DMS79 treated with DMSO at 0.1 percent for 48 hours (cell line): ENCODE data around the gene ITGA1.
A peak's percentile ranks its signal among the peaks of the same experiment; 100 is the strongest.
"Not testable (repeated sequence)": the region's sequence is repeated elsewhere in the genome, so short reads cannot be mapped to it uniquely, and the experiment has no call there.

Experiments
- DNase-seq: peaks from one replicate; lab custom pipeline; 2025; lab: John Stamatoyannopoulos, UW

Gene ITGA1

DNA sequence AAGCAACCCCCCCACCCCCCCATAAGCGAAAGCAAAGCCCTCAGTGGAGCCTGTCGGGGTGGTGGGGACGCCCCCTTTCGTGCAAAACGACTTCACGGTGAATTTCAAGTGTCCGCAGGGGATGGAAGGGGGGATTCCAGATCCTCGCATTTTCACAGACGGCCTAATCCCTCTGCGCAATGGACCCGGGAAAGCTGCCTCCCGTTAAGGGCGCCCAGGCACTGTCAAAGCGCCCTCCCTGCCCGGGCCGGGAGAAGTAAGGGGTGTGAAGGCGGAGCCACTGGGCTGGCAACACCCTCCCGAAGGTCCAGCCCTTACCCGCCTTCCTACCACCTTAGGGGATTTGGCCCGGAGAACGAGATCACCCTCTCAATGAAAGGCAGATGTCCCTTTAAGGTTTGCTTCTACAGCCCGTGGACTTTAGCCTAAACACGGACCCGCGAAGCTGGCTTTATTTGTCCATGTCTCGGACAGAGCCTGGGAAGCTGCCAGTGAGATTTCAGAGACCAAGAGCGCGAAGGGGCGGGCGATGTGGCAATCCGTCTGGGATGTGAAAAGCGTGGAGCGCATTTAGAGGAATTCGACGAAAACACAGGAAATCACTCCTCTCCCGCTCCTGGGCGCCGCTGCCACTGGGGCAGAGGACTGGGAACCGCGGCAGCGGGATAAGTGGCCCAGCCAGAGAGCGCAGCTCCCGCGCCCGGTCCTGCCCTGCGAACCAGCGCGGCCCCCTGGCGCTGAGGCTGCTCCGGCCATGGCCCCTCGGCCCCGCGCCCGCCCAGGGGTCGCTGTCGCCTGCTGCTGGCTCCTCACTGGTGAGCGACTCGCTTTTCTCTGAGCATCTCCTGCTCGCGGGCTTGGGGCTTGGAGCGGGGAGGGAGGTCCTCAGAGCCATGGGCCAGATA lies at the start of gene ITGA1, which contains the start of gene PELO:
TSS of gene ITGA1 (plus strand) at position 317 of the 905 bp plus-strand sequence. CDS start at position 755, 438 bp downstream.
TSS of gene PELO (plus strand) at position 317 of the 905 bp plus-strand sequence. CDS start 12,479 bp downstream, outside the sequence.
- DNase-seq = peak; percentile 58

DNA sequence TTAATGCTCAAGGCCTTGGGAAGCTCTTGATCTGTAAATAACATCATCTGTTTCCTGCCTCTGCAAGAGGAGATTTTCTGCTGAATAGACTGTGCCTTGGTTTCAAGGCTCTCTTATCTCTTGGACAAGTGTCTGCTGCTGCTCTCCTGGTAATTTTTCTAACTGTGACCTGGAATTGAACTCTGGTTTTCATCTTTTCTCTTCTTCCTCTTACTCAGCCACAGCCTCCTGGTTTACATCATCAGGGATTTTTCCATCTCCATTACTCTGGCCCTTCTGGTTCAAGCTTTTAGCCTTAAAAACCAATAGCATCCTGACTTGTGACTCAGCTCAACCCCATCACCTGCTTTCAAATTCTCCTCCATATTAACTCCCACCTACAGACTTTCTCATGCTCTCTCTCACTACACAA lies 49.6 kb upstream of the ITGA1 start:
- no peak for DNase-seq

DNA sequence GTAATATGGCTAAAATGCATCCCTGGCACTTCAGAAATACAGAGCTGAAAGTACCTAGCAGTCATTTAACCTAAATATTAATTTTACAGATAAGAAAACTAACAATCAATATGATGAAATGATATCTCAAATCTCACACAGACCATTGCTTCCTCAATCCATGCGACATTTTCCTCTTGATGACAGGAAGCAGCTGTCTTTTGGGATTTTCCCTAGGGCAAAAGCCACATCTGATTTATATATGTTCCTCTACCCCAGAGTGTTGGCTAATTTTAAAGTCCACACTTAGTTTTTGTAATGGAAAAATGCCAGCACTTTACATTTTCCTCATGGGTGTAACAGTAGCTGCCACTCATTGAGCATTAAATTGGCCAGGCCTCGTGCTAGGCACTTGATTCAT lies 47.7 kb upstream of the ITGA1 start:
- DNase-seq = no peak

DNA sequence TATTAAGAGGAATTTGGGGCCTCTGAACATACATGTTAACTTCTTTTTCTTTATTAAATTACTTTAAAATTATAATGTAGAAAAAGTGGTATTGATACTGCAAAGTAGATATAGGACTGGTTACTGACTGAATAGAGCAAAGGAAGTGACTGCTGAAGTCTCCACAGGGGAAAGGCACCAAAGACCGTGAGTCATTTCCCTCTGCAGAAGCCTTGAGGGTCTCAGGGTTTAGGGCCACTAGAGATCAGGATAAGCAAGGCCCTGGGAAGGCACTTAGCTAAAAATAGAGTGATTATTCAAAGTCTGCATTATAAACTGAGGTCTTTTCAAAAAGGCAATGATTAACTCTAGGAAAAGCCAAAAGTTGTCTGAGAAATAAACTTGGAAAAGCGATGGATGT lies 44.7 kb upstream of the ITGA1 start:
- DNase-seq = no peak

DNA sequence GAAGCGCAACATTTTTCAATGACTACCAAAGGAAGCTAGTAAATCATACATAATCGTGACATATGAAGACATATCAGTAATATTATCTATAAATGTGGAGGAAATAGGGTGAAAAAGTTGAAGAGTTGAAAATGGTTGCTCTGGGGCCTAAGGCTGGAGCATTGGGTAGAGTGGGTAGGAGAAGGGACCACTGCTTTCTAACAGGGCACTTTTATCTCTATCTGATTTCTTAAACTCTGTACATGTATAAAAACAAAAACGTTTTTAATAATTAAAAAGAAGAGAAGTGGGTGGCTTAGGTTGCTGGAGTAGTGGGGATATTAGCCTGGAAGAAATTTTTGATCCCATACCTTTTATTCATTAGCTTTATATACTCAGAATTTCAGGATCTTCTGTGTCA lies 44.2 kb upstream of the ITGA1 start:
- DNase-seq = no peak

DNA sequence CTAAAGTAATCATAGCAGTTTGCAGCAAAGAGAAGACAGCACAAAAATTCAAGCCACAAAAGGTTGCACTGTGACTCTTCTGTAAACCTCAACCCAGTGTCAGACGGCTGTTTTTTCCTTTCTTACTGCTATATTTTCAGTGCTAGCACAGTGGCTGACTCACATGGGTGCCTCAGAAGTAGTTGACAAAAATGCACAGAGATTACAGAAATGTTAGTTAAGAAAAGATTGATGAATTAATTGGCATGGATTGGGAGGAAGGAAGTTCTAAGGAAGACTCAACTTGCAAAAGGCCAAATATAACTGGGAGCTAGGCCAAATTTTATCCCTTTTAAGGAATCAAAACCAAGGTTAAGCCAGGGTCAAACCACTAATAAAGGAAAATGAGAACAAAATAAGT lies 43.7 kb upstream of the ITGA1 start:
- DNase-seq = no peak

DNA sequence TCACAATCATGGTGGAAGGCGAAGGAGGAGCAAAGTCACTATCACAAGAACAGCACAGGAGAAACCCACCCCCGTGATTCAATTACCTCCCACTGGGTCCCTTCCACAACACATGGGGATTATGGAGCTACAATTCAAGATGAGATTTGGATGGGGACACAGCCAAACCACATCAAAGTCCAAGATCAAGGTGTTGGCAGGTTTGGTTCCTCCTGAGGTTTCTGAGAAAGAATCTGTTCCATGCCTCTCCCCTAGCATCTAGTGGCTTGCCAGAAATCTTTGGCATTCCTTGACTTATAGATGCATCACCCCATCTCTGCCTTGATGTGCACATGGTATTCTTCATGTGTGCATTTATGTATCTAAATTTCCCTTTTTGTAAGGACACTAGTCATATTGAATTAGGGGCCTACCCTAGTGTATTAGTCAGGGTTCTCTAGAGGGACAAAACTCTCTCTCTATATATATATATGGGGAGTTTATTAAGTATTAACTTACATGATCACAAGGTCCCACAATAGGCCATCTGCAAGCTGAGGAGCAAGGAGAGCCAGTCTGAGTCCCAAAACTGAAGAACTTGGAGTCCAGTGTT lies 42.8 kb upstream of the ITGA1 start:
- not testable (repeated sequence) for DNase-seq

DNA sequence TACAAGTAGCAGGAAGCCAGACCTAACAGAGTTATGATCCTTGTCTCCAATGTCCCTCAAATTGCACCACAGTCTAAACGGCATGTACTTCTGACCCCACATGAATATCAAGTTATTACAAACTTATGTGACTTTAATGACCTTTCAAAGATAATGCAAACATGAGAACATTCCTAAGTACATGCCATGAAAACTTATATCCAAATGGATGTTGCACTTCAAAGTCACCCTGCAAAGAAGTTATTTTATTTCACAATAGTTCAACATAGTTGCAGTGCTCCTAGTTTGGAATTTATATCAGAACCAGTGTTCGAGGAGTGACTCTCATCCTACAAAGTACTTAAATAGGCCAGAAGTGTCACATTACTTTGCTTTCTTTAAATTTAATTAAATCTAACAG lies 41.2 kb upstream of the ITGA1 start:
- no peak for DNase-seq

DNA sequence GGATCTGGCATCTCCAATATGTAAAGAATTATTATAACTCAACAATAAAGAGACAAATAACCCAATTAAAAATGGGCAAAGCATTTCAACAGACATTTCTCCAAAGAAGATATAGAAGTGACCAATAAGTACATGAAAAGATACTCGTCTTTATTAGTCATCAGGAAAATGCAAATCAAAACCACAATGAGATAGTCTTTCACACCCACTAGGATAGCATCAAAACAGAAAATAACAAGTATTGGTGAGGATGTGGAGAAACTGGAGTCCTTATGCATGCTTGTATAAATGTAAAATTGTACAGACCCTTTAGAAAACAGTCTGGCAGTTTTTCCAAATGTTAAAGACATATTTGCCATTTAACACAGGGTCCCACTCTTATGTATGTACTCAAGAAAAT lies 39.1 kb upstream of the ITGA1 start:
- no peak for DNase-seq

DNA sequence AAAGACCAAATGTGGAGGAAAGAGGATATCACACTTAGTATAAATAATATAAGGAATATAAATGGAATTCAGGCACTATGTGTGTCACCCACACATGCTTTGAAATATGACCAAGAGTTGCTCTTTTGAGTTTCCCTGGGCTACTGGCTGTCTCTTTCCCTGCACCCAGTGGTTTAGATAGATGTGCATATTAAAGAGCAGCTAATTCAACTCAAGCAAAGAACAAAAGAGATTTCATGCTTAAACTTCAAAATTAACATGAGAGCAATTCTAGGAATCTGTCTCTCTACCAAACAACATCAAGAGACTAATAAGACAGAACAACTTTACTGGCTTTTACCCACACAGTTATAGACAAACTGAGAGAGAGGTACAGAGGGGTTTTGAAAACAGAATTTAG lies 38.0 kb upstream of the ITGA1 start:
- no peak for DNase-seq

DNA sequence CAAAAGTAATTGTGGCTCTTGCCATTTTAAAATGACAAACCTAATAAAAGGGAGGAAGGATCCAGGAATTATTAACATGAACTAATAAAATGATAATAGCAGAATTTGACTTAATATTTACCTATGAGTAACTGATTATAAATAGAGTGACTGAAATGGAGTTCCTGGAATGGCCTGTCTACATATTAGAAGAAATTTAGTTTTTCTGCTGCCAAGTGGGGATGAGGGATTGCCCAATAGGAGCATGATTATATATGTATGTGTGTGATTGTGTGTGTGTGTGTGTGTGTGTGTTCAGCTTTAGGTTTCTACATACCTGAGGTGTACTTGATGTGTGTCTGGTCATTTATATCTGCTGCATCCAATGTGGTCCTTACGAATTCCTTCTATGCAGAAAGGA lies 36.6 kb upstream of the ITGA1 start:
- no peak for DNase-seq

DNA sequence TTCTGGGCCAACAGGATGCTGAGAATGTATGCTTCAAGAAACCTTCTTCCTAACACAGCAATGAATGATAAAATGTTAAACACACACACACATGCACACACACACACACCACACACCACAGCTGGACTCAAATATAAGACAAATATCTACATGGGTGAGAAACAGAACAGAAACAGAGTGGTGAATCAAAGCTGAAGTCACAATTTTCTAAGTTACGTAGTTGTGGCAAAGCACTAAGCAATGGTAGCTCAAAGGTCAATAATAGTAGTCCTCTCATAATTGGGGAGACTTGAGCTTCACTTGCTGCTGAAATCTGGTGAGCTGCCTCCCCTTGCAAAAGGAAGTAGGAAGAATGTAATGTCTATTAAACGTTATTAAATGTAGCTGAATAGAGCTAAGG lies 33.7 kb upstream of the ITGA1 start:
- no peak for DNase-seq

DNA sequence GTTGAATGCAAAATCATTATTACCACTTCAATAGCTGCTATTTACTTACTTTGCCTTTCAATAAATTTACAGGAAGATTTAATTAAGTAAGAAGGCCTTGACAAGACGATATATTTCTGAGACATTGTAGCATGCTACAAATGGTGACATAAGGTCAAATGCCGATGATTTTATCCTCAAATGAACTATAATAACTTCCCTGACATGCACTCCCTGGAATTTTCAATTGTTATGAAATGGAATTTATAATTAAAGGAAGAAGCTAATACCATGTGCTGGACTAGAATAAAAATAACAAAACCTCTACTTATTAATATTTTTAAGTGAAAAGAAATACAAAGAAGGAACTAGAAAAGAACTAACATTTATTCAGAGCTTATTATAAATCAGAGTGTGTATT lies 30.2 kb upstream of the ITGA1 start:
- DNase-seq = no peak

DNA sequence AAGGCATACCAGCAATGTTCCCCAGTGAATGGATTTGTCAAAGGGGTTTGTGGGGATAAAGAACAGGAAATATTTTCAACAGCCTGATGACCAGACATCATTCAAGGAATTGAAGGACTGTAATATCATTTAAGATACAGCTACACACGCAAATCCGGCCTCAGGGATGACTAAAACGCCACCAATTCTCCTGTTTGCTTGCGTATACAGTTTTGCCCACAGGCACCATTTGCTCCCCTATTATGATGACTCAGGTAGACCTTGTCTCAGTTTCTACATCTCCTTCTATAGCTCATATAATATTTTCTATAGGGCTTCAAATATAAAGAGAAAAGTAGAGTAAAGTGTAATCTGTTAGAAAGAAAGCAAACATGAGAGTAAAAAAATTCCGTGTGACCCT lies 29.7 kb upstream of the ITGA1 start:
- DNase-seq = no peak

DNA sequence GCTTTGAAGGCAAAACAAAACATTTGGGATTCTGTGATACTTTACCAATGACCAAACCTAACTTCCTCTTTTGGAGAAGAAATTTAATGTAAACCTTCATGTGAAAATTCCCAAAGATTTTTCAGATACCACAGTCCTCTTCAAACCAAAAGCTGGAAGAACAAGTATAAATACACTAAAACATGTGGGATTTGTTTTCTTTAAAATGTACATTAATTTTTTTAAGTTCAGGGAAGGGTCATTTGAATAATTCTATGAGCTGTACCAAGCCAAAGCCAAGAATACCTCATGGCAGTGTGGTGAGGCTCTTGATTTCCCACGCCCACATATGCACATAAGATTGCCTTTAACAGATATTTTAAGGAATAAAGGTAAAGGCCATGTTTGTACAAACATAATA lies 28.4 kb upstream of the ITGA1 start:
- DNase-seq = no peak

DNA sequence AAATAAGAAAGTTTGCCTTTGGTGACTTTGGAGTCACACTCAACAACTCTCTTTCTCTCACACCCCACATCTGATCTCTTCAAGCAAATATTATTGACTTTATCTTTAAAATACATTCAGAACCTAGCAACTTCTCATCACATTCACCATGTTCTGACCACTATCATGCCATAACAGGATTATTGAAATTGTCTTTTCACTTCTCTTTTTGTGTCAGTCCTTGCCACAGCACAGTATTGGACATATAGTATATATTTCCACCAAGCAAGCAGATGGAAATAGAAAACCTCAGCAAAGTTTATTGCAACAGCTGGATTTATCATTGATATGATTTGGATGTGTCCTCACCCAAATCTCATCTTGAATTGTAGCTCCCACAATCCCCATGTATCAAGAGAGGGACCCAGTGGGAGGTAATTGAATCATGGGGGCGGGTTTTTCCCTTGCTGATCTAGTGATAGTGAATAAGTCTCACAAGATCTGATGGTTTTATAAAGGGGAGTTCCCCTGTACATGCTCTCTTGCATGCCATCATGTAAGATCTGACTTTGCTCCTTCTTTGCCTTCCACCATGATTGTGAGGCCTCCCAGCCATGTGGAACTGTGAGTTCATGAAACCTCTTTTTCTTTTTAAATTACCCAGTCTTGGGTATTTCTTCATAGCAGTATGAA lies 26.9 kb upstream of the ITGA1 start:
- DNase-seq = no peak

DNA sequence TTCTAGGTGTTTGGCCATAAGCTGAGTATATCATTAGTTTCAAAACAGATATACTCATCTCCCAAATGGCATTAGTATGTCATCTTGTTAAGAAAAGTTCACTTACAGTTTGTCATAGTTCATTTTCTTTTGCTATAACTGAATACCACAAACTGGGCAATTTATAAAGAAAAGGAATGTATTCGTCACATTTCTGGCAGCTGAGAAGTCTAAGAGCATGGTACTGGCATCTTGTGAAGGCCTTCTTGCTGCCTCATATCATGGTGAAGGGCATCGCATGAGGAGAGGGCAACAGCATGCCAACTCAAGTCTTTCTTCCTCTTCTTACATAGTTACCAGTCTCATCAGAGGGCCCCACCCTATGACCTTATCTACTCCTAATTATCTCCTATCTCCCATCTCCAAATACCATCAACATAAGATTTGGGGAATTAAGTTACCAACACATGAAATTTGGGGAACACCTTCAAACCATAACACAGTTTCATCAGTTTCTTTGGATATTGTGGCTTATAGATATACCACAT lies 20.4 kb upstream of the ITGA1 start:
- no peak for DNase-seq

DNA sequence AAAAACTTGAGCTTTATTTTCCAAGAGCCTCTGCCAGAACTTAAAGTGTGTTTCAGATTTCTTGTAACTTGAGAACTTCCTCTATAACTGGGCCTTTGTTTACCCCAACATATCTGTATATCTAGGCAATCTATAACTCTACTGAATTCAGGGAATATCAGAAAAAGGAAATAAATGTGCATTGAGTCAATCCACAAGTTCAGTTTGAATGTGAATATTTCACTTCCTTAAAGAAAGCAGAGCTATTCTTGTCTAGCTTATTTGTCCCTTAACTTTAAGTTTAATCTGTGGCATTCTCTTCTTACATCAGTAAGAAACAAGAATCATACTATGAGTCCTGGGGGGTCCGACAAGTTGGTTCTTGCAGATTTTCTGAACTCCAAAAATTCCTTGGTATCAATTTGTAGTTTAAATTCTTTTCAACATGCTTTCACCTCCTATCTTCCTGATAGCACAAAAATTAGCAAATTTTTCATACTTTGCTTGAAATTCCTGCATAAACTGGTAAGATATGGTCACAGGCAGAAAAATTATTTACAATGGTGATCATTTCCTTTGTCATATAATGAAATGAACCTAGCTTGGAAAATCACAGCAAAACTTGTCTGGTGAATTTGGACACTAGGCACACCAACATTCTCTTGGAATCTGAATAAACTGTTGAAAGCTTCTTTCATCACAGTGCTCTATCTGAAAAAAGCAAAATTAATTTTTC lies 19.8 kb upstream of the ITGA1 start:
- DNase-seq = no peak

DNA sequence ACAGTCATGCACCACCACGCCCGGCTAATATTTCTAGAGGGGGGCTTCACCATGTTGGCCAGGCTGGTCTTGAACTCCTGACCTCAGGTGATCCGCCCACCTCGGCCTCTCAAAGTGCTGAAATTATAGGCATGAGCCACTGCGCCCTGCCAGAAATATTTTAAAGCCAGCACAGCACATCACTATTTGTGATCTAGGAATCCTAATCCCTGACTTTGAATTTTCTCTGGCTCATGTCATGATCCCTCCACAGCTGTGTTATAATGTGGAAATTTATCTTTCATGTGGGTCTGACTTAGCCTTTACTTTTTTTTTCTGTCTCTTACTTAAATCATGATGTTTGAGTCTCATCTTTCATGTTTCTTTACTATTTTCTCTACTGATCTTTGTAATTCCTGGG lies 18.7 kb upstream of the ITGA1 start:
- no peak for DNase-seq

DNA sequence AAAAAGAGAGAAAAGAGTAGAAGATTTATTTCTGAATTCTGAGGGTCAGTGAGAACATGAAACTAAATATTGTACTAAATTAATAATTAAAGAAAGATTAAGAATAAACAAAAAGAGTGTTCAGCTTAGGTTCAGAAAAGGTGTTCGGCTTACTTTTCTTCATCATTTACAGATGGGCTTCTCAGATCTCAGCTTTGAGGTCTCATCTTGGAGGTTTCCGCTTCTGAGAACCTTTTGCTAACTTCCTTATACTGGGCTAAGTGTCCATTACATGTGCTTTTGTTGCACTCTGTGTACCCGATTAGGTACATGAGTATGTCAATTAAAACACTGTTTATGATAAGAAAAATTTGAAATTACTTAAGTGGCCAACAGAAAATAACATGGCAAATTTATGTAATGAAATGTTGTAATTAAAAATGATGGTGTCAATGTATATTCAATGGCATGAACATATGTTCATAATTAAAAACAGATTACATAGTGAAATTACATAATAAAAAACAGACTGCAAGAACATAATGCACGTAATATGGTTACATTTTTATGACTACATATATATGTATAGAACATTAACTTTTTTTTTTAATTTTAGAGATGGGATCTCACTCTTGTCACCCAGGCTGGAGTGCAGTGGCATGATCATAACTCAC lies 17.3 kb upstream of the ITGA1 start:
- no peak for DNase-seq

DNA sequence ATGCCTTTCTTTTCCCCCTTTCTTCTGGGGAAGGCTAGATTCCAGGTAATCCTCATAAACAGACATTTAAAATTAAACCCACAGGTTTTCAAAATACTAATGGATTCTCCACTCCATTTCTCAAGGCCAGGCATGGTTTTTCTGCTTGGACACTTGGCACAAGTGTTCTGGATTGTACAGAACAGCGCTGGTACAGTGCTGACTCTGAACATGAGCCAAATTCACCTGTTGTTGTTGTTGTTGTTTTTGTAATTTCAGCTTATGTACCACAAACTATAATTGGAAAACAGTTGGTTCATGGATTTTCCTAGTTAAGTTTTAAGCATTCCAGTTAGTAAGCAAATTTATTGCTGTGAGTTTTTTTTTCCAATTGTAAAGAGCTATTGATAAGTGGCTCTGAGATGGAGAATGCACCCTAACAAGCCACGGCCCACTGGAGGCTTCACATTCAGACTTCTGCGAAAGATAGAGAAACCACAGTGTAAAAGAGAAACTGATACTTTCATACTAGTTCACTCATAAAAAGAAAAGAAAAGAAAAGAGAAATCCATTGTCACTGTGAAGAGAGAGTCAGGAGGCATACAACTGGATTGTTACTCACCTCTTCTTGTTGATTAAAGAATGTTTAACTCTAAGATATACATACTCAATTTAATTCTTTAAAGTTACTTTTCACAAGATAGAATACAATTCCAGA lies 16.2 kb upstream of the ITGA1 start:
- DNase-seq = no peak
